Upper lobe of left lung (tissue), 4 donors: ENCODE measurements around the gene TRIM27.

Experiments
- CTCF ChIP-seq, 6 experiments: fragments of 450-650 bp in 4 of 6; fragments of 200-600 bp in 2 of 6; sonication (generic) in 2 of 6; IDR thresholded peaks; one replicate each; pipeline ENCODE4 v1.5.1; 2016 to 2019; ENCODE audit warnings: antibody characterized with exemption in 6 of 6
- POLR2A ChIP-seq, 4 donors: fragments of 450-650 bp; IDR thresholded peaks; one replicate each; pipeline ENCODE4 v1.5.1; 2016 to 2017; ENCODE audit warnings: antibody characterized with exemption in 4 of 4, mild to moderate bottlenecking in 2 of 4
- POLR2AphosphoS5 ChIP-seq, 2 donors: sonication (generic); formaldehyde crosslinking; IDR thresholded peaks; one replicate each; pipeline ENCODE4 v1.5.1; 2017; ENCODE audit warnings: antibody characterized with exemption in 2 of 2

DNA sequence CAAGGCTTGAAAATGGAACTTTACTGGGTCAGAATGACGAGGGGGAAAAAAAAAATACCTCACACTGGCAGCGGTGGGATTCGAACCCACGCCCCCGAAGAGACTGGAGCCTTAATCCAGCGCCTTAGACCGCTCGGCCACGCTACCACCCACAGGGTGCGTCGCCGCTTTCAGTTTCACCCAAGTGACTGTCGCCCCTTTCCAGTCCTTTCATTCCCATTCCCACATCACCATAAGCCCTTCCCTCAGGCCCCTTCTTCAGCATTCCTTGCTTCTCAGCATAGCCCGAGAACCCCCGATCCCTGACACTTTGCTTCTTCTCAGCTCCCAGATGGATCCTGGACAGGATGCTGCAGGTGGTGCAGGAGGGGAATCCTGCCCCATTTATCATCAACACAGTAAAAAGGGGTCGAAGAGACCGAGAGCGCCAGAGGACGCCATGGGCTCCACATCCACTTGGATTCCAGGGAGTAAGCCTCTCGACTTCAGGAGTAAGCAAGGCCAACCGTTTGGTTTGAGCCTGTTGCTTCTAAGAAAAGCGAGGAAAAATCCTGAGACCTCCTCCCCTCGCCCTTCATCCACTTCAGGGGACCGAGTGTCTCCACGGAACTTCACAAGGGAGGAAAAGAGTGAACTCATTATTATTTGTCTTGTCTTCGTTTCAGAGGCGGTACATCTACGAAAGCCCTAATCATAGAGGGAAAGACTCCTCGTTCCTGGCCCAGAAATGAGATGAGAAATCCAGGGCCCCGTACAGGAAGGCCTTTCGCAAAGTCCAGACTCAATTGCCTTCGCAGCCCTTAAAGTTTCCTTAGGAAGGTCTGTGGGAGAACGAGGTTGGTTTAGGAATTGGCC is 20.0 kb upstream of the TRIM27 start:
- TF ChIP-seq POLR2A (IDR thresholded peaks at IDR 0.05) (no peak), POLR2AphosphoS5 (IDR thresholded peaks at IDR 0.05) (peak in 1 of 2 donors; percentile 7), CTCF (IDR thresholded peaks at IDR 0.05) (no peak)
